Right atrium auricular region (tissue), 2 donors: ENCODE results near the gene MPPED2. TPM values are rescaled to one million over a fixed set of nuclear protein-coding genes. Genes with fewer than 3 reads are reported as not detected.
A peak's percentile ranks its signal among the peaks of the same experiment; 100 is the strongest.
"Not testable (repeated sequence)": the region's sequence is repeated elsewhere in the genome, so short reads cannot be mapped to it uniquely, and the experiment has no call there.

ENCODE experiments used
- DNase-seq: peaks from one replicate; pipeline ENCODE4 v3.0.0-alpha.2; 2019; ENCODE audit warnings: low spot score
- H3K27ac ChIP-seq, 2 donors: fragments of 200-600 bp; sonication (generic); 1 replicate in 1 of 2; 2 replicates in 1 of 2; pipeline ENCODE4 v1.5.1; 2016 to 2019
- H3K27me3 ChIP-seq, 2 donors: fragments of 200-600 bp; sonication (generic); one replicate each; pipeline versions ENCODE4 v1.5.1 to v1.6.0; 2017 to 2019
- H3K36me3 ChIP-seq: fragments of 200-600 bp; sonication (generic); one replicate; pipeline ENCODE4 v1.5.1; 2016
- H3K4me1 ChIP-seq, 2 donors: fragments of 200-600 bp; sonication (generic); one replicate each; pipeline versions ENCODE4 v1.5.1 to v1.6.0; 2017 to 2019
- H3K4me3 ChIP-seq, 2 donors: fragments of 200-600 bp; sonication (generic); 1 replicate in 1 of 2; 2 replicates in 1 of 2; pipeline ENCODE4 v1.5.1; 2017 to 2019; ENCODE audit warnings: mild to moderate bottlenecking in 1 of 2, moderate library complexity in 1 of 2
- H3K9me3 ChIP-seq, 2 donors: fragments of 200-600 bp; sonication (generic); one replicate each; pipeline ENCODE4 v1.5.1; 2019
- CTCF ChIP-seq, 2 donors: fragments of 200-600 bp; sonication (generic); IDR thresholded peaks; one replicate each; pipeline ENCODE4 v1.5.1; 2019; ENCODE audit warnings: antibody characterized with exemption in 2 of 2
- total RNA-seq, 2 donors: library from RNA; depleted of rRNA; stranded (reverse); fragments of >200 nt; gene quantifications; one replicate each; pipeline ENCODE4 v1.1.0, GENCODE V29; 2016

Gene MPPED2
- total RNA-seq, 2 donors from 2014 or later: 1.1 to 1.6 TPM

GRCh38 chr11:30561691-30562415 is 24.3 kb downstream of the MPPED2 start:
- DNase-seq: no peak
- Histone ChIP-seq H3K27me3 (no peaks in the 10 kb centered on the region), H3K9me3 (no peaks in the 10 kb centered on the region), H3K4me3 (no peak overlapping the region), H3K4me1 (peaks cover 0 to 13% of the 10 kb centered on the region in 2 donors), H3K27ac (no peak overlapping the region), H3K36me3 (no peaks in the 10 kb centered on the region)
- no peak for TF ChIP-seq CTCF (IDR thresholded peaks at IDR 0.05)

GRCh38 chr11:30560206-30561106 is 25.7 kb downstream of the MPPED2 start:
- no peak for TF ChIP-seq CTCF (IDR thresholded peaks at IDR 0.05)
- H3K27ac ChIP-seq: peak overlapping the region in 1 of 2 donors; percentile 17

GRCh38 chr11:30559004-30559403 is 27.1 kb downstream of the MPPED2 start:
- no peaks in the 10 kb centered on the region for H3K27me3 ChIP-seq
- H3K27ac ChIP-seq: no peak overlapping the region
- TF ChIP-seq CTCF (IDR thresholded peaks at IDR 0.05): no peak
- H3K4me3 ChIP-seq: no peak overlapping the region
- no peaks in the 10 kb centered on the region for H3K36me3 ChIP-seq
- peaks cover 0 to 12% of the 10 kb centered on the region in 2 donors for H3K4me1 ChIP-seq
- no peak for DNase-seq
- H3K9me3 ChIP-seq: no peaks in the 10 kb centered on the region

More at GRCh38 chr11:30560206-30561106, 25.7 kb downstream of the MPPED2 start:
- no peak for DNase-seq
- no peaks in the 10 kb centered on the region for H3K27me3 ChIP-seq
- H3K4me1 ChIP-seq: peaks cover 0 to 12% of the 10 kb centered on the region in 2 donors
- H3K36me3 ChIP-seq: no peaks in the 10 kb centered on the region
- no peaks in the 10 kb centered on the region for H3K9me3 ChIP-seq
- H3K4me3 ChIP-seq: peak overlapping the region in 1 of 2 donors; percentile 28

GRCh38 chr11:30554587-30554986 is 31.6 kb downstream of the MPPED2 start:
- not testable (repeated sequence) for H3K4me1 ChIP-seq, H3K4me3 ChIP-seq, H3K27me3 ChIP-seq, H3K36me3 ChIP-seq, H3K9me3 ChIP-seq, DNase-seq, H3K27ac ChIP-seq

GRCh38 chr11:30553521-30554110 is 32.5 kb downstream of the MPPED2 start:
- Histone ChIP-seq H3K27ac (no peak overlapping the region), H3K4me3 (no peak overlapping the region), H3K9me3 (no peaks in the 10 kb centered on the region), H3K36me3 (no peaks in the 10 kb centered on the region), H3K4me1 (no peaks in the 10 kb centered on the region), H3K27me3 (no peaks in the 10 kb centered on the region)
- TF ChIP-seq CTCF (IDR thresholded peaks at IDR 0.05): no peak
- no peak for DNase-seq

- Histone ChIP-seq H3K4me3 (no peak overlapping the region), H3K27me3 (no peaks in the 10 kb centered on the region), H3K27ac (no peak overlapping the region), H3K36me3 (no peaks in the 10 kb centered on the region), H3K4me1 (no peaks in the 10 kb centered on the region), H3K9me3 (no peaks in the 10 kb centered on the region)
- TF ChIP-seq CTCF (IDR thresholded peaks at IDR 0.05): no peak
- DNase-seq: no peak
Observed at GRCh38 chr11:30552839-30553238, 33.3 kb downstream of the MPPED2 start.
